WTC11 (cell line): ENCODE results near the gene SPAG4.

Experiments used
- ATF1 ChIP-seq: sonication (generic); formaldehyde crosslinking; IDR thresholded peaks from 2 replicates; pipeline ENCODE4 v1.8.1; 2023; ENCODE audit warnings: mild to moderate bottlenecking, moderate library complexity, missing genetic modification reagents
- ATF3 ChIP-seq: sonication (generic); formaldehyde crosslinking; conservative IDR thresholded peaks from 2 replicates; pipeline ENCODE4 v1.8.1; 2022; ENCODE audit warnings: mild to moderate bottlenecking, missing genetic modification reagents
- CREM ChIP-seq: sonication (generic); formaldehyde crosslinking; IDR thresholded peaks from 2 replicates; pipeline ENCODE4 v1.8.1; 2022; ENCODE audit warnings: mild to moderate bottlenecking, missing genetic modification reagents, moderate library complexity
- ETV6 ChIP-seq: sonication (generic); formaldehyde crosslinking; IDR thresholded peaks from 2 replicates; pipeline ENCODE4 v1.8.1; 2022; ENCODE audit warnings: mild to moderate bottlenecking, missing genetic modification reagents
- FOXP1 ChIP-seq: sonication (generic); formaldehyde crosslinking; IDR thresholded peaks from 2 replicates; pipeline ENCODE4 v1.8.0; 2022; ENCODE audit warnings: missing genetic modification reagents, mild to moderate bottlenecking, moderate library complexity, borderline replicate concordance
- SP1 ChIP-seq: sonication (generic); formaldehyde crosslinking; conservative IDR thresholded peaks from 2 replicates; pipeline ENCODE4 v1.8.1; 2022; ENCODE audit warnings: missing genetic modification reagents
- TEAD4 ChIP-seq: sonication (generic); formaldehyde crosslinking; IDR thresholded peaks from 2 replicates; pipeline ENCODE4 v1.8.0; 2022; ENCODE audit warnings: mild to moderate bottlenecking, missing genetic modification reagents
- TP53 ChIP-seq: sonication (generic); formaldehyde crosslinking; IDR thresholded peaks from 2 replicates; pipeline ENCODE4 v1.8.1; 2023; ENCODE audit warnings: mild to moderate bottlenecking, missing genetic modification reagents
- ZNF263 ChIP-seq: sonication (generic); formaldehyde crosslinking; IDR thresholded peaks from 2 replicates; pipeline ENCODE4 v1.8.1; 2022; ENCODE audit warnings: low read depth, mild to moderate bottlenecking, moderate library complexity, missing genetic modification reagents
- TF ChIP-seq, protein P1 (sequence below): fragments of 200-600 bp; IDR thresholded peaks from 2 replicates; pipeline ENCODE4 v1.8.0; 2022; ENCODE audit warnings: antibody characterized with exemption
- TF ChIP-seq, protein P2 (sequence below): fragments of 250-450 bp; sonication (Bioruptor Pico); IDR thresholded peaks from 2 replicates; pipeline ENCODE4 v1.8.0; 2021; ENCODE audit warnings: mild to moderate bottlenecking
- TF ChIP-seq, protein P3 (sequence below): sonication (generic); formaldehyde crosslinking; IDR thresholded peaks from 2 replicates; pipeline ENCODE4 v1.8.1; 2023; ENCODE audit warnings: mild to moderate bottlenecking, missing genetic modification reagents

- TF ChIP-seq, protein P1, sequence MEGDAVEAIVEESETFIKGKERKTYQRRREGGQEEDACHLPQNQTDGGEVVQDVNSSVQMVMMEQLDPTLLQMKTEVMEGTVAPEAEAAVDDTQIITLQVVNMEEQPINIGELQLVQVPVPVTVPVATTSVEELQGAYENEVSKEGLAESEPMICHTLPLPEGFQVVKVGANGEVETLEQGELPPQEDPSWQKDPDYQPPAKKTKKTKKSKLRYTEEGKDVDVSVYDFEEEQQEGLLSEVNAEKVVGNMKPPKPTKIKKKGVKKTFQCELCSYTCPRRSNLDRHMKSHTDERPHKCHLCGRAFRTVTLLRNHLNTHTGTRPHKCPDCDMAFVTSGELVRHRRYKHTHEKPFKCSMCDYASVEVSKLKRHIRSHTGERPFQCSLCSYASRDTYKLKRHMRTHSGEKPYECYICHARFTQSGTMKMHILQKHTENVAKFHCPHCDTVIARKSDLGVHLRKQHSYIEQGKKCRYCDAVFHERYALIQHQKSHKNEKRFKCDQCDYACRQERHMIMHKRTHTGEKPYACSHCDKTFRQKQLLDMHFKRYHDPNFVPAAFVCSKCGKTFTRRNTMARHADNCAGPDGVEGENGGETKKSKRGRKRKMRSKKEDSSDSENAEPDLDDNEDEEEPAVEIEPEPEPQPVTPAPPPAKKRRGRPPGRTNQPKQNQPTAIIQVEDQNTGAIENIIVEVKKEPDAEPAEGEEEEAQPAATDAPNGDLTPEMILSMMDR: no peak
- TF ChIP-seq ETV6 (CRISPR knock-in tag) (no peak), ZNF263 (CRISPR knock-in tag) (no peak), TEAD4 (CRISPR knock-in tag) (no peak), ATF1 (CRISPR knock-in tag) (no peak), ATF3 (CRISPR knock-in tag) (no peak), TP53 (CRISPR knock-in tag) (no peak), CREM (CRISPR knock-in tag) (no peak), SP1 (CRISPR knock-in tag) (no peak), FOXP1 (no peak)
- TF ChIP-seq, protein P2, sequence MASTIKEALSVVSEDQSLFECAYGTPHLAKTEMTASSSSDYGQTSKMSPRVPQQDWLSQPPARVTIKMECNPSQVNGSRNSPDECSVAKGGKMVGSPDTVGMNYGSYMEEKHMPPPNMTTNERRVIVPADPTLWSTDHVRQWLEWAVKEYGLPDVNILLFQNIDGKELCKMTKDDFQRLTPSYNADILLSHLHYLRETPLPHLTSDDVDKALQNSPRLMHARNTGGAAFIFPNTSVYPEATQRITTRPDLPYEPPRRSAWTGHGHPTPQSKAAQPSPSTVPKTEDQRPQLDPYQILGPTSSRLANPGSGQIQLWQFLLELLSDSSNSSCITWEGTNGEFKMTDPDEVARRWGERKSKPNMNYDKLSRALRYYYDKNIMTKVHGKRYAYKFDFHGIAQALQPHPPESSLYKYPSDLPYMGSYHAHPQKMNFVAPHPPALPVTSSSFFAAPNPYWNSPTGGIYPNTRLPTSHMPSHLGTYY: no peak
- TF ChIP-seq, protein P3, sequence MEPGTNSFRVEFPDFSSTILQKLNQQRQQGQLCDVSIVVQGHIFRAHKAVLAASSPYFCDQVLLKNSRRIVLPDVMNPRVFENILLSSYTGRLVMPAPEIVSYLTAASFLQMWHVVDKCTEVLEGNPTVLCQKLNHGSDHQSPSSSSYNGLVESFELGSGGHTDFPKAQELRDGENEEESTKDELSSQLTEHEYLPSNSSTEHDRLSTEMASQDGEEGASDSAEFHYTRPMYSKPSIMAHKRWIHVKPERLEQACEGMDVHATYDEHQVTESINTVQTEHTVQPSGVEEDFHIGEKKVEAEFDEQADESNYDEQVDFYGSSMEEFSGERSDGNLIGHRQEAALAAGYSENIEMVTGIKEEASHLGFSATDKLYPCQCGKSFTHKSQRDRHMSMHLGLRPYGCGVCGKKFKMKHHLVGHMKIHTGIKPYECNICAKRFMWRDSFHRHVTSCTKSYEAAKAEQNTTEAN (CRISPR knock-in tag): no peak
These were observed 16.5 kb upstream of the SPAG4 start for GRCh38 chr20:35598899-35599775.
